ENCODE data around the gene VHLL.

The VHLL gene

DNA sequence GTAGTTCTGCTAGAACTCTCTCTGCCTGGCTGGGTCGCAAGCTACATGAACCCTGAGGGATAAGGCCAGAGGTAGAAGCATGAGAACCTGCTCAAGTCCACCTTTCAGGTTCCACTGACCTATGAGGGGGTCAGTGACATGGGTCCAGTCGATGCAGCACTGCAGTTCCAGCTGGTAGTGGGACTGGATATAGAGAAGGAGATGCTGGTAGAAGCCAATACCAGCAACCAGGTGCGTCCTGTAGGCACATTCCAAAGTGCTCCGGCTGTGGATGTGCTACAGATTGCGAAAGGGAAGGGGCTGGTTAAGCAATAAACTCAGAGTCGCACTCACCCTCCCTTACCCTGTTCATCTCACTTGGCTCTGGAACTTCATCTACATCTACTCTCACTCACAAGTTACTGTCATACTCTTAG is 22.1 kb downstream of the VHLL start:
- WGBS (ENCODE audit: insufficient coverage) = 84% methylated on average over 6 of the region's 6 CpGs
- peaks cover 21 to 77% (median 56%) of the 10 kb centered on the region in 4 experiments for H3K36me3 ChIP-seq (ENCODE audit: control insufficient read depth in 4 of 4, insufficient read depth in 4 of 4, low read length in 3 of 4)
- no peak overlapping the region for H3K4me3 ChIP-seq (ENCODE audit: control insufficient read depth in 1 of 7, extremely low read depth in 1 of 7, insufficient read depth in 4 of 7, low read depth in 2 of 7, low read length in 6 of 7)
- CTCF ChIA-PET = interaction anchor here (1.0 to 1.9 kb wide), 2 partner anchors 15 to 61 kb away, joined by 3 to 5 read pairs; partner anchors contain the start of genes CCT3 and TSACC
- no peak overlapping the region for H3K27ac ChIP-seq (ENCODE audit: insufficient read depth in 1 of 2, low read depth in 1 of 2, low read length in 2 of 2, poor library complexity in 1 of 2, severe bottlenecking in 2 of 2)
- POLR2A ChIA-PET = no interaction called here
- H3K27me3 ChIP-seq (replicated peaks in 2 of 5; ENCODE audit: control insufficient read depth in 4 of 5, insufficient read depth in 5 of 5, low read length in 4 of 5) = no peaks in the 10 kb centered on the region
- H3K9me3 ChIP-seq (ENCODE audit: control extremely low read depth in 1 of 5, control insufficient read depth in 4 of 5, insufficient read depth in 2 of 5, low read depth in 1 of 5, low read length in 4 of 5) = no peaks in the 10 kb centered on the region
- no peak for DNase-seq
- H3K4me1 ChIP-seq (ENCODE audit: control extremely low read depth in 1 of 4, control insufficient read depth in 4 of 4, insufficient read depth in 4 of 4, low read length in 3 of 4) = peaks cover 5 to 12% (median 11%) of the 10 kb centered on the region in 4 experiments

DNA sequence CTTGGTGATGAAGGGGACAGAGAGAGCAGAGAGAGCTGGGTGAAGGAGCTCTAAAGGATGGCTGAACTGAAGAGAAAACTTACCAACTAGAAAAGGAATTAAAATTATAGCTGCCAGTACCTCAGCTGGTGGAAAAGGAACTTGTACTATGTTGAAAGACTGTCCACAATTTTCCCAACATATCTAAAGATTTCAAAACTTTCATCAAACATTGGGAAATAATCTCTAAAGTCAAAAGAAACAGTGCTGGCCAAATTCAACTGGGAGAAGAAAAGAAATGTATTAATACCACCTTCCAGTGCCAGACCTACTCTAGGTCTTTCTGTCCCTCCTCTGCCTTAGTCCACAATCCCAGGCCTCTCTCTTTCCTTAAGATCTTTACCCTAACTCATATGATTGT is 22.6 kb downstream of the VHLL start:
- CTCF ChIA-PET = interaction anchor here (1.0 kb wide), 1 partner anchor 16 kb away, joined by 3 read pairs; no protein-coding TSS in a partner anchor
- Histone ChIP-seq H3K4me3 (ENCODE audit: control insufficient read depth in 1 of 7, extremely low read depth in 1 of 7, insufficient read depth in 4 of 7, low read depth in 2 of 7, low read length in 6 of 7) (no peak overlapping the region), H3K27me3 (replicated peaks in 2 of 5; ENCODE audit: control insufficient read depth in 4 of 5, insufficient read depth in 5 of 5, low read length in 4 of 5) (no peaks in the 10 kb centered on the region), H3K9me3 (ENCODE audit: control extremely low read depth in 1 of 5, control insufficient read depth in 4 of 5, insufficient read depth in 2 of 5, low read depth in 1 of 5, low read length in 4 of 5) (no peaks in the 10 kb centered on the region), H3K4me1 (ENCODE audit: control extremely low read depth in 1 of 4, control insufficient read depth in 4 of 4, insufficient read depth in 4 of 4, low read length in 3 of 4) (peaks cover 2 to 9% (median 7%) of the 10 kb centered on the region in 4 experiments), H3K36me3 (ENCODE audit: control insufficient read depth in 4 of 4, insufficient read depth in 4 of 4, low read length in 3 of 4) (peaks cover 24 to 81% (median 58%) of the 10 kb centered on the region in 4 experiments), H3K27ac (ENCODE audit: insufficient read depth in 1 of 2, low read depth in 1 of 2, low read length in 2 of 2, poor library complexity in 1 of 2, severe bottlenecking in 2 of 2) (no peak overlapping the region)
- POLR2A ChIA-PET = no interaction called here
- no peak for DNase-seq

DNA sequence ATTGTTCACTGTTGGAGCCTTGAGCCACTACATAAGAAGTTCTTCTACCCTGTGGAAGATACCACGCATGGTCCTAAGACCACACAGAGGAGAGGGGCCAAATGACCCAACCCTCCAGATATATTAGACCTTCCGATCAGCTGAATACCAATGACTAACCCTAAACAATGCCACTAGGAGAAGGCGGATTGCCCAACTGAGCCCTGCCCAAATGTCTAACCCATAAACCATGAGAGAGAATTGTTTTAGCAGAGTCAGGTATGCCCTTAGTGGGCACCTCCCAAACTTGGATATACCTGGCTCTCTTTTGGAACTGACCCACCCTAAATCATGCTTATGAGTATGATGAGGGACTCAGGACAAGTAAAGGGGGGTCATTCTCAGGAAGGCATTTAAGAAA is 28.8 kb downstream of the VHLL start:
- no peak for DNase-seq
- ChIA-PET CTCF (interaction anchor here (2.0 kb wide), 1 partner anchor 10 kb away, joined by 6 read pairs; no protein-coding TSS in a partner anchor), POLR2A (no interaction called here)
- Histone ChIP-seq H3K27me3 (replicated peaks in 2 of 5; ENCODE audit: control insufficient read depth in 4 of 5, insufficient read depth in 5 of 5, low read length in 4 of 5) (no peaks in the 10 kb centered on the region), H3K27ac (ENCODE audit: insufficient read depth in 1 of 2, low read depth in 1 of 2, low read length in 2 of 2, poor library complexity in 1 of 2, severe bottlenecking in 2 of 2) (no peak overlapping the region), H3K9me3 (ENCODE audit: control extremely low read depth in 1 of 5, control insufficient read depth in 4 of 5, insufficient read depth in 2 of 5, low read depth in 1 of 5, low read length in 4 of 5) (no peaks in the 10 kb centered on the region), H3K4me1 (ENCODE audit: control extremely low read depth in 1 of 4, control insufficient read depth in 4 of 4, insufficient read depth in 4 of 4, low read length in 3 of 4) (no peaks in the 10 kb centered on the region), H3K36me3 (ENCODE audit: control insufficient read depth in 4 of 4, insufficient read depth in 4 of 4, low read length in 3 of 4) (peaks cover 44 to 89% (median 71%) of the 10 kb centered on the region in 4 experiments), H3K4me3 (ENCODE audit: control insufficient read depth in 1 of 7, extremely low read depth in 1 of 7, insufficient read depth in 4 of 7, low read depth in 2 of 7, low read length in 6 of 7) (no peak overlapping the region)
- 100% methylated on average over 1 of the region's 3 CpGs for WGBS (ENCODE audit: insufficient coverage)

DNA sequence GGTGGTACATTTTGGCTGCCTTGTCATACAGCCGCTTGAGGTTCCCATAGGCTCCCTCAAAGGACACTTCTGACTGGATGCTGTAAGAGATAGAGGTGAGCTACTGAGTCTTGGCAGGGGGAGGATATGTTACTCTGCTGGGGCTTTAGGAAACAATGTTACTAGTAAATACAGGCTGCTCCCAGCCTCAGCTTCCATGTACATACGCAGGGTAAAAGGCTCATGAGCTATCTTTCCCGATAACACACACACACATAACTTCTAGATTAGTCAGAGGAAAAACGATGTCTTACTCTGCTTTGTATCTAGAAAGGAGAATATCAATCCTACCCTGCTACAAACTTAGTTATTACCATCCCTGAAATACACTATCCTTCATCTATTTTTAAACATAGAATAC is 30.8 kb downstream of the VHLL start:
- peaks cover 39 to 86% (median 68%) of the 10 kb centered on the region in 4 experiments for H3K36me3 ChIP-seq (ENCODE audit: control insufficient read depth in 4 of 4, insufficient read depth in 4 of 4, low read length in 3 of 4)
- H3K27ac ChIP-seq (ENCODE audit: insufficient read depth in 1 of 2, low read depth in 1 of 2, low read length in 2 of 2, poor library complexity in 1 of 2, severe bottlenecking in 2 of 2) = no peak overlapping the region
- no peaks in the 10 kb centered on the region for H3K27me3 ChIP-seq (replicated peaks in 2 of 5; ENCODE audit: control insufficient read depth in 4 of 5, insufficient read depth in 5 of 5, low read length in 4 of 5)
- no peak for DNase-seq
- no peaks in the 10 kb centered on the region for H3K4me1 ChIP-seq (ENCODE audit: control extremely low read depth in 1 of 4, control insufficient read depth in 4 of 4, insufficient read depth in 4 of 4, low read length in 3 of 4)
- no peaks in the 10 kb centered on the region for H3K9me3 ChIP-seq (ENCODE audit: control extremely low read depth in 1 of 5, control insufficient read depth in 4 of 5, insufficient read depth in 2 of 5, low read depth in 1 of 5, low read length in 4 of 5)
- 93% methylated on average over 3 of the region's 4 CpGs for WGBS (ENCODE audit: insufficient coverage)
- ChIA-PET CTCF (no interaction called here), POLR2A (no interaction called here)
- H3K4me3 ChIP-seq (ENCODE audit: control insufficient read depth in 1 of 7, extremely low read depth in 1 of 7, insufficient read depth in 4 of 7, low read depth in 2 of 7, low read length in 6 of 7) = no peak overlapping the region

DNA sequence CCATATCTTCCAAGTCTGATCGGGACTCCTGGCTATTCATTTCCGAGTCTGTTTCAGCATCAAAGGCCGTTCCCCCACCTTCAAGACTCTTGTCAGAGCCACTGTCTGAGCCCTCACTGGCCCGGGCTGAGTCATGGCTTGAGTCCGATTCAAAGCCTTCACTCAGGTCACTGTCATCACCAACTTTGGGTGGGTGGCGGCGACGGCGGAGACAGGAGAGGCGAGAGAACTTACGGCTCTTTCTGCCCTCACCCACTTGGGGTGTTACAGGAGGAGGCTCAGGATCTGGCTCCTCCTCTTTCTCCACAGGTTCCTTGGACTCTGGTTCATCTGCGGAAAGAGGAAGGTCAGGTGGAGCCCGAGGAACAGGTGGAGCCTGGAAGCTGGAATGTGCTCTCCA is 33.1 kb downstream of the VHLL start:
- Histone ChIP-seq H3K36me3 (ENCODE audit: control insufficient read depth in 4 of 4, insufficient read depth in 4 of 4, low read length in 3 of 4) (peaks cover 34 to 84% (median 69%) of the 10 kb centered on the region in 4 experiments), H3K9me3 (ENCODE audit: control extremely low read depth in 1 of 5, control insufficient read depth in 4 of 5, insufficient read depth in 2 of 5, low read depth in 1 of 5, low read length in 4 of 5) (no peaks in the 10 kb centered on the region), H3K4me1 (ENCODE audit: control extremely low read depth in 1 of 4, control insufficient read depth in 4 of 4, insufficient read depth in 4 of 4, low read length in 3 of 4) (no peaks in the 10 kb centered on the region), H3K27me3 (replicated peaks in 2 of 5; ENCODE audit: control insufficient read depth in 4 of 5, insufficient read depth in 5 of 5, low read length in 4 of 5) (no peaks in the 10 kb centered on the region), H3K27ac (ENCODE audit: insufficient read depth in 1 of 2, low read depth in 1 of 2, low read length in 2 of 2, poor library complexity in 1 of 2, severe bottlenecking in 2 of 2) (no peak overlapping the region), H3K4me3 (ENCODE audit: control insufficient read depth in 1 of 7, extremely low read depth in 1 of 7, insufficient read depth in 4 of 7, low read depth in 2 of 7, low read length in 6 of 7) (no peak overlapping the region)
- ChIA-PET CTCF (no interaction called here), POLR2A (no interaction called here)
- no peak for DNase-seq
- 98% methylated on average over 4 of the region's 13 CpGs for WGBS (ENCODE audit: insufficient coverage)

DNA sequence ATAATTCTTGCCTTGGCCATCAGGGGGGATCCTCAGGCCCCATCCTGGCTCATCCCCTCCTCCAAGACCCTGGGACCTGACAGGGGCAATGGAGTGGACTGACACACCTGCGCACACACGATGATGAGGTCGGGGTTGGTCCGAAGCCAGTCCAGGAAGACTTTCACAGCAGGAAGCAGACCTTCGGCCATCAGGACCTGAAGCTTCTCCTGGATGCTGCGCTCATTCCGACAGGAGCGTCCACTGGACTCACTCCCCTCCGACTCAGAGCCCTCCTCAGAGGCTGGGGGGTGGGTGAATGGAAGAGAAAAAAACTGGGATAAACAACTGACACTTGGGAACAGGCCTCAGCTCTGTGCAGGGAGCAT is 35.8 kb downstream of the VHLL start:
- DNase-seq = no peak
- H3K27me3 ChIP-seq (replicated peaks in 2 of 5; ENCODE audit: control insufficient read depth in 4 of 5, insufficient read depth in 5 of 5, low read length in 4 of 5) = no peaks in the 10 kb centered on the region
- H3K36me3 ChIP-seq (ENCODE audit: control insufficient read depth in 4 of 4, insufficient read depth in 4 of 4, low read length in 3 of 4) = peaks cover 32 to 88% (median 78%) of the 10 kb centered on the region in 4 experiments
- WGBS (ENCODE audit: insufficient coverage) = 86% methylated on average over 6 of the region's 9 CpGs
- H3K4me3 ChIP-seq (ENCODE audit: control insufficient read depth in 1 of 7, extremely low read depth in 1 of 7, insufficient read depth in 4 of 7, low read depth in 2 of 7, low read length in 6 of 7) = no peak overlapping the region
- peaks cover under 1 to 21% (median 11%) of the 10 kb centered on the region in 4 experiments for H3K4me1 ChIP-seq (ENCODE audit: control extremely low read depth in 1 of 4, control insufficient read depth in 4 of 4, insufficient read depth in 4 of 4, low read length in 3 of 4)
- no peaks in the 10 kb centered on the region for H3K9me3 ChIP-seq (ENCODE audit: control extremely low read depth in 1 of 5, control insufficient read depth in 4 of 5, insufficient read depth in 2 of 5, low read depth in 1 of 5, low read length in 4 of 5)
- no peak overlapping the region for H3K27ac ChIP-seq (ENCODE audit: insufficient read depth in 1 of 2, low read depth in 1 of 2, low read length in 2 of 2, poor library complexity in 1 of 2, severe bottlenecking in 2 of 2)
- CTCF ChIA-PET = interaction anchor here (0.6 to 1.5 kb wide), 3 partner anchors 9 to 40 kb away, joined by 3 to 4 read pairs (median 3); no protein-coding TSS in a partner anchor
- POLR2A ChIA-PET = no interaction called here

DNA sequence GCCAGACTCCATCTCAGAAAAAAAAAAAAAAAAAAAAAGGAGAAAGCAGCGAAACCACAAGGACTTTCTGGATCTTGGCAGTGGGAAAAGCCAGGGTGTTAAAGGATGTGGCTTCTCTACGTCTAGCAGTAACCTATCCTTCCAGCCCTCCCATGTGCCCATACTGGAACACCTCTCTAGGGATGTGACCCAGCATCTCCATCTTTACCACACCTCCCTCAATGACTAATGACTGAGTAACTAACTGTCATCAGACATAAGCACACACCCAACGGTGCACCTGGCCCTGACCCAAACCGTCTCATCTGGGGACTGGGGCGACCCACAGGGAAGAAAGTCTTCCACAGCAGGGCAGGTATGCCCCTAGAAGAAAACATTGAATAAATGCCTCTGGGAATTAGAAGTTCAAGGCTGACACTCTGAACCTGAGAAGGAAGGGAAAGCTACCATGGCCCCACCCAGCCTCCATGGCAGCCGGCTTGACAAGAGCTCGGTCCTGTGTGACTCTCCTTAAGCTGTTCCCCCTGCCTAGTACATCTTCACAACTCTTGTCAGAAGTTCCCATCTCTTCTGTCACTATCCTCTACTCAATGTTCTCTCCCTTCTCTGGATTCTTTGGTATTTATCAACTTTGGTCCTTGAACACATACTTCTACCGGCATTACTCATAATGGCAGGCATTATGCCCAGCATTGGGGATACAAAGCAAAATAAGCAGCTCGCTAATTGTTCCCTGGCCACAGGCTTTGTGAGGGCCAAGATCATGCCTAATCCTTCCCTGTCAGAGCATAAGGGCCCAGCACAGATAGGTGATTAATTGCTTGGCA is 36.4 kb downstream of the VHLL start:
- Histone ChIP-seq H3K9me3 (ENCODE audit: control extremely low read depth in 1 of 5, control insufficient read depth in 4 of 5, insufficient read depth in 2 of 5, low read depth in 1 of 5, low read length in 4 of 5) (no peaks in the 10 kb centered on the region), H3K27me3 (replicated peaks in 2 of 5; ENCODE audit: control insufficient read depth in 4 of 5, insufficient read depth in 5 of 5, low read length in 4 of 5) (no peaks in the 10 kb centered on the region), H3K27ac (ENCODE audit: insufficient read depth in 1 of 2, low read depth in 1 of 2, low read length in 2 of 2, poor library complexity in 1 of 2, severe bottlenecking in 2 of 2) (no peak overlapping the region), H3K36me3 (ENCODE audit: control insufficient read depth in 4 of 4, insufficient read depth in 4 of 4, low read length in 3 of 4) (peaks cover 26 to 88% (median 74%) of the 10 kb centered on the region in 4 experiments), H3K4me1 (ENCODE audit: control extremely low read depth in 1 of 4, control insufficient read depth in 4 of 4, insufficient read depth in 4 of 4, low read length in 3 of 4) (peaks cover 6 to 27% (median 17%) of the 10 kb centered on the region in 4 experiments), H3K4me3 (ENCODE audit: control insufficient read depth in 1 of 7, extremely low read depth in 1 of 7, insufficient read depth in 4 of 7, low read depth in 2 of 7, low read length in 6 of 7) (no peak overlapping the region)
- DNase-seq = no peak
- CTCF ChIA-PET = interaction anchor here (0.8 to 1.5 kb wide), 5 partner anchors 10 to 35 kb away, joined by 3 to 9 read pairs (median 4); no protein-coding TSS in a partner anchor
- POLR2A ChIA-PET = no interaction called here
- WGBS (ENCODE audit: insufficient coverage) = 95% methylated on average over 8 of the region's 9 CpGs
